Activated B cell treated with CpG ODN at 0.5 μM for 24 hours (primary cell): ENCODE data around the gene RILPL2. TPM values are rescaled to one million over a fixed set of nuclear protein-coding genes. Genes with fewer than 3 reads are reported as not detected.
"Not testable (repeated sequence)": the region's sequence is repeated elsewhere in the genome, so short reads cannot be mapped to it uniquely, and the experiment has no call there.

Experiments
- ATAC-seq: fragments of 200-7000 bp; cut with Tn5 transposase; one replicate; pipeline ENCODE4 v1.10.0; 2021; ENCODE audit warnings: low read depth, mild to moderate bottlenecking, moderate library complexity
- CTCF ChIA-PET: fragments of 350-600 bp; sonication (Branson Sonifier 250); formaldehyde crosslinking; loops from one replicate; lab custom pipeline; 2021; ENCODE audit warnings: antibody characterized with exemption; lab: Charles Lee
- POLR2A ChIA-PET: fragments of 350-600 bp; sonication (Branson Sonifier 250); formaldehyde crosslinking; loops from one replicate; lab custom pipeline; 2021; ENCODE audit warnings: antibody characterized with exemption; lab: Charles Lee
- DNase-seq: peaks from one replicate; pipeline ENCODE4 v3.0.0; 2022
- H3K27ac Mint-ChIP-seq: one replicate; pipeline ENCODE4 v1.8.0; 2020; ENCODE audit warnings: mixed read lengths
- H3K27me3 Mint-ChIP-seq: one replicate; pipeline ENCODE4 v1.8.0; 2021; ENCODE audit warnings: mixed read lengths
- H3K36me3 Mint-ChIP-seq: one replicate; pipeline ENCODE4 v1.8.0; 2021; ENCODE audit warnings: low read depth, mixed read lengths
- H3K4me1 Mint-ChIP-seq: one replicate; pipeline ENCODE4 v1.8.0; 2021; ENCODE audit warnings: mixed read lengths
- H3K4me3 Mint-ChIP-seq: one replicate; pipeline ENCODE4 v1.8.0; 2020; ENCODE audit warnings: mild to moderate bottlenecking, mixed read lengths
- H3K9me3 Mint-ChIP-seq: one replicate; pipeline ENCODE4 v1.8.0; 2020; ENCODE audit warnings: mixed read lengths
- CTCF ChIP-seq: fragments of 200-600 bp; IDR thresholded peaks from one replicate; pipeline ENCODE4 v1.8.0; 2022; ENCODE audit warnings: antibody characterized with exemption, mild to moderate bottlenecking
- intact Hi-C: fragments of 100-400 bp; cut with micrococcal nuclease; formaldehyde crosslinking; loops from one replicate; pipeline ENCODE4 v1.15.1; 2024
- total RNA-seq: library from RNA; stranded (reverse); gene quantifications from 2 replicates; pipeline ENCODE4 v1.2.3, GENCODE V29; 2022

Gene RILPL2, protein sequence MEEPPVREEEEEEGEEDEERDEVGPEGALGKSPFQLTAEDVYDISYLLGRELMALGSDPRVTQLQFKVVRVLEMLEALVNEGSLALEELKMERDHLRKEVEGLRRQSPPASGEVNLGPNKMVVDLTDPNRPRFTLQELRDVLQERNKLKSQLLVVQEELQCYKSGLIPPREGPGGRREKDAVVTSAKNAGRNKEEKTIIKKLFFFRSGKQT
- total RNA-seq: 11.2 and 12.2 TPM in 2 replicates

- intact Hi-C loops: loop anchor here (1.0 to 5.0 kb wide), 6 partner anchors 9 to 146 kb away; partner anchors contain the start of genes RILPL1, SNRNP35 and TMED2
Observed at GRCh38 chr12:123436017-123436964, at the start of gene RILPL2. RILPL2 (minus strand) TSS chr12:123436684; CDS start chr12:123436420, 264 bp downstream.

DNA sequence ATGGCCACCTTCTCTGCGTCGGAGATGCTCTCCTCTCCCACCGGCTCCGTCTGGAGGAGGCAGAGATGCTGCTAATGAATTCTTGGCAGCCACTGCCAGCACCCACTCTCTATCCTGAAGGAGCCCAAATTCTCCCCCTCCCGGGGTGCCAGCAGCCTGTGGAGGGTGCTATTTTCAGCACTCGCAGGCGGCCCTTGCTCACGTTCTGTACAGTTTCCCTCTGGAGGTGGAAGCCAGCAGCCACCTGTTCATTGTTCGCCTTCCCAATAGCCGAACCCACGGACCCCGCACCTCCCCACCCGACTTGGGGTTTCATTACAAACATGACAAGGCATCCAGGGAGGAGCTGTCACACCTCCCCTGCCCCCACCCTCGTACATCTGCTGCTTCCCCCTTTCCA is 49.3 kb upstream of the RILPL2 start:
- no peak overlapping the region for H3K27ac Mint-ChIP-seq

More at GRCh38 chr12:123436017-123436964, at the start of gene RILPL2:
- peak; percentile 83 for ATAC-seq
- H3K36me3 Mint-ChIP-seq: peaks cover 12% of the 10 kb centered on the region
- TF ChIP-seq CTCF: no peak
- no peaks in the 10 kb centered on the region for H3K27me3 Mint-ChIP-seq
- peak; percentile 93 for DNase-seq
- peak within 1 kb of the TSS; percentile 98 for H3K4me3 Mint-ChIP-seq
- ChIA-PET POLR2A (interaction anchor here (0.6 to 4.7 kb wide), 13 partner anchors 8 to 71 kb away, joined by 3 to 44 read pairs (median 5); partner anchors contain the start of genes SBNO1 and SNRNP35), CTCF (interaction anchor here (0.7 to 1.1 kb wide), 2 partner anchors 9 to 12 kb away, joined by 3 to 4 read pairs; no protein-coding TSS in a partner anchor)
- no peaks in the 10 kb centered on the region for H3K9me3 Mint-ChIP-seq
- peak within 1 kb of the TSS; percentile 97 for H3K27ac Mint-ChIP-seq
- peaks cover 52% of the 10 kb centered on the region for H3K4me1 Mint-ChIP-seq

DNA sequence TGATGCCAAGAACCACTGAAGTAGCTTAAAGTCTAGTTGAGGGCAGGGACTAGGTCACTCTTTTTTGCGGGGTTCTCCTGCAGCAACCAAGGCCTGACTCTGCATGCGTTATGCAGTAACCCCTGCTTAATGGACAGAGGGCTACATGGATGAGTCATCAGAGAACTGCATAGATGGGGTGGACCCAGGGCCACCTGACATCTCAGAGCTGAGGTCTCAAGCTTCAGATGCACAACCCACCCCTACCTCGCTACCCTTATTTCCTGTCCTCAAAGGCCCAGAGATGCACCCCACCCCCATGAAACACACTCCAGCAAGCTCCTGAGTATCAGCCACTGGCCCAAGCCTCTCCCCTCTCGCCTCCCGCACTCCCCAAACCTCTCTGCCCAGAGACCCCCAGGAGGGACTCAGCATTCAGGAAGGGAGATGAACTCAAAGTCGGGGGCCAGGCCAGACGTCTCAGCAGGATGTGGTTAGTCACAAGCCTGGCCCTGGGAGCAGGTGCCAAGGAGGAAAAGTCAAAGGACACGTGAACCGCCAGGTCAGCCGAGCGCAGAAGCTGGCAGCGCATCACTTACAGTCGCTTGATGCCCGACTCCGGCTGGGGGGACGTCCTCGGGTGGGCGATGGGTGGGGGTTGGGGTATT is 47.2 kb upstream of the RILPL2 start:
- no peak for TF ChIP-seq CTCF
- Mint-ChIP-seq H3K4me3 (no peak overlapping the region), H3K4me1 (peaks cover 13% of the 10 kb centered on the region), H3K27ac (no peak overlapping the region), H3K36me3 (no peaks in the 10 kb centered on the region), H3K27me3 (no peaks in the 10 kb centered on the region), H3K9me3 (no peaks in the 10 kb centered on the region)
- ChIA-PET POLR2A (interaction anchor here (0.5 kb wide), 1 partner anchor 51 kb away, joined by 3 read pairs; no protein-coding TSS in a partner anchor), CTCF (no interaction called here)
- no peak for ATAC-seq
- intact Hi-C loops: loop anchor here (10.0 kb wide), 1 partner anchor 71 kb away; no protein-coding TSS in a partner anchor
- no peak for DNase-seq

More for the DNA sequence above, 49.3 kb upstream of the RILPL2 start:
- Mint-ChIP-seq H3K27me3 (no peaks in the 10 kb centered on the region), H3K9me3 (no peaks in the 10 kb centered on the region), H3K36me3 (no peaks in the 10 kb centered on the region), H3K4me1 (peaks cover 12% of the 10 kb centered on the region), H3K4me3 (no peak overlapping the region)
- DNase-seq (no peak), ATAC-seq (no peak)
- ChIA-PET CTCF (no interaction called here), POLR2A (no interaction called here)
- intact Hi-C loops: loop anchor here (10.0 kb wide), 1 partner anchor 69 kb away; no protein-coding TSS in a partner anchor
- TF ChIP-seq CTCF: no peak

DNA sequence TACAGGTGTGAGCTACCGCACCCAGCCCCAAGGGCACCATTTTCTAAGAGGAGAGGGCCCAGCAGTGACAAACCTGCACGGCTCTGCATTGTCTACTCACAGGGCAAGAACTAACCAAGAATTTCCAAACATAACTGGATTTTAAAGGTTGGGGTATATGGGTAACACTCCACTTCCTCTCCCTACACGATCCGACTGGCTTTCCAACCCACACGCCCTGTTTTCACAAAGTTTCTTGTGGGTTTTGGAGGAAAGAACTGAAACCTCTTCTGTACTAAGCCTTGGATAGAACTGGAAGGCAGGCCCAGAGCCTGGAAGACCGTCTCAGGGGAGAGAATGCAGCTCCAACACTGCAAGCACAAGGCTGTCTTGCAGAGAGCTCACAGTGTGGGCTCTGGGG is 46.4 kb upstream of the RILPL2 start:
- no peak for TF ChIP-seq CTCF
- ChIA-PET CTCF (no interaction called here), POLR2A (no interaction called here)
- Mint-ChIP-seq H3K27ac (no peak overlapping the region), H3K36me3 (no peaks in the 10 kb centered on the region), H3K27me3 (no peaks in the 10 kb centered on the region), H3K4me1 (peaks cover 13% of the 10 kb centered on the region), H3K9me3 (no peaks in the 10 kb centered on the region), H3K4me3 (no peak overlapping the region)
- ATAC-seq (no peak), DNase-seq (no peak)
- intact Hi-C loops: loop anchor here (10.0 kb wide), 1 partner anchor 72 kb away; no protein-coding TSS in a partner anchor

DNA sequence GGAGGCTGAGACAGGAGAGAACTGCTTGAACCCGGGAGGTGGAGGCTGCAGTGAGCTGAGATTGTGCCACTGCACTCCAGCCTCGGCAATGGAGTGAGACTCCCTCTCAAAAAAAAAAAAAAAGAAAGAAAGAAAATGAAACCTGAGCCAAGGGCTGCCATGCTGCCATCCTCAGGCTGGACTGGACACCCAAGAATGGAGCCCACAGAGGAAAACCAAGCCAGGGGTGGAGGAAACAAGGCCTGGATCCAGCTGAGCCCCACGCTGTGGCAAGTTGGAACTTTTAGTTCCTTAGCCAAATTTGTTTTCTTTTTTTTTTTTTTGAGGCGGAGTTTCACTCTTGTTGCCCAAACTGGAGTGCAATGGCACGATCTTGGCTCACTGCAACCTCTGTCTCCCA is 44.8 kb upstream of the RILPL2 start:
- peaks cover 13% of the 10 kb centered on the region for H3K4me1 Mint-ChIP-seq
- H3K36me3 Mint-ChIP-seq, H3K27ac Mint-ChIP-seq, H3K4me3 Mint-ChIP-seq, H3K27me3 Mint-ChIP-seq, H3K9me3 Mint-ChIP-seq, POLR2A ChIA-PET, ATAC-seq, CTCF ChIA-PET, DNase-seq: not testable (repeated sequence)
- intact Hi-C loops: loop anchor here (10.0 kb wide), 1 partner anchor 74 kb away; no protein-coding TSS in a partner anchor
